ENCODE measurements around the gene MEGF9.

DNA sequence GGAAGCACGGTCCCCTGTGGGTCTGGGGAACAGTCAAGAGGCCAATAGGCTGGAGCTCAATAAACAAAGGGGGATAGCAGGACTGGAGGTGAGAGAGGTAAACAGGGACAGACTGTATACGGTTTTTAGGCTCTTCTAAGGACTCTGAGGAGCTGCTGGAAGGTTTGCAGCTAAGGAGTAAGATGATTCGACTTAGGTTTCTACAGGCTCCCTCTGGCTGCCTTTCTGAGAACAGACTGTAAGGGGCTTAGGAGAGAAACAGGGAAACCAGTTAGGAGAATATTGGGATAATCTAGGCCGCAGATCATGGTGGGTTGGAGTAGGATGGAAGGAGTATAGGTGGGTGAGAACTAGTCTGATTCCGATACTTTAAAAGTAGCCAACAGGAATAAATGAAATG lies 144.7 kb downstream of the MEGF9 start:
- TF ChIP-seq, protein P1, sequence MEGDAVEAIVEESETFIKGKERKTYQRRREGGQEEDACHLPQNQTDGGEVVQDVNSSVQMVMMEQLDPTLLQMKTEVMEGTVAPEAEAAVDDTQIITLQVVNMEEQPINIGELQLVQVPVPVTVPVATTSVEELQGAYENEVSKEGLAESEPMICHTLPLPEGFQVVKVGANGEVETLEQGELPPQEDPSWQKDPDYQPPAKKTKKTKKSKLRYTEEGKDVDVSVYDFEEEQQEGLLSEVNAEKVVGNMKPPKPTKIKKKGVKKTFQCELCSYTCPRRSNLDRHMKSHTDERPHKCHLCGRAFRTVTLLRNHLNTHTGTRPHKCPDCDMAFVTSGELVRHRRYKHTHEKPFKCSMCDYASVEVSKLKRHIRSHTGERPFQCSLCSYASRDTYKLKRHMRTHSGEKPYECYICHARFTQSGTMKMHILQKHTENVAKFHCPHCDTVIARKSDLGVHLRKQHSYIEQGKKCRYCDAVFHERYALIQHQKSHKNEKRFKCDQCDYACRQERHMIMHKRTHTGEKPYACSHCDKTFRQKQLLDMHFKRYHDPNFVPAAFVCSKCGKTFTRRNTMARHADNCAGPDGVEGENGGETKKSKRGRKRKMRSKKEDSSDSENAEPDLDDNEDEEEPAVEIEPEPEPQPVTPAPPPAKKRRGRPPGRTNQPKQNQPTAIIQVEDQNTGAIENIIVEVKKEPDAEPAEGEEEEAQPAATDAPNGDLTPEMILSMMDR (IDR thresholded peaks at IDR 0.05): no peak
- no peak for TF ChIP-seq POLR2A (IDR thresholded peaks at IDR 0.05)
